GM18508 (cell line): Measurements from ENCODE around the gene KRTAP4-12.
"Not testable (repeated sequence)": the region's sequence is repeated elsewhere in the genome, so short reads cannot be mapped to it uniquely, and the experiment has no call there.

ENCODE experiments used
- ATAC-seq: cut with Tn5 transposase; IDR thresholded peaks from one replicate; pipeline ENCODE4 v1.9.1; 2021; ENCODE audit warnings: moderate number of reproducible peaks; ENCODE audit not compliant: insufficient read depth, unreplicated experiment

The KRTAP4-12 gene

GRCh38 chr17:41127371-41127770 lies 3.4 kb upstream of the KRTAP4-12 start:
- no peak for ATAC-seq

GRCh38 chr17:41126412-41126811 lies 2.4 kb upstream of the KRTAP4-12 start:
- ATAC-seq: no peak

- no peak for ATAC-seq
Measured at GRCh38 chr17:41125064-41125463, 1.1 kb upstream of the KRTAP4-12 start.

GRCh38 chr17:41123292-41123990 lies 541 bp downstream of the KRTAP4-12 start:
- ATAC-seq: not testable (repeated sequence)

GRCh38 chr17:41121742-41122141 lies 2.2 kb downstream of the KRTAP4-12 start:
- no peak for ATAC-seq

GRCh38 chr17:41119696-41120690 lies 4.0 kb downstream of the KRTAP4-12 start:
- ATAC-seq: not testable (repeated sequence)

GRCh38 chr17:41118721-41119120 lies 5.3 kb downstream of the KRTAP4-12 start:
- ATAC-seq: no peak

- ATAC-seq: not testable (repeated sequence)
Measured at GRCh38 chr17:41117846-41118386, 6.1 kb downstream of the KRTAP4-12 start, which contains the start of gene KRTAP4-11. Gene KRTAP4-11 (minus strand): TSS chr17:41118373. CDS start chr17:41118315, 58 bp downstream.

GRCh38 chr17:41116297-41116696 lies 7.7 kb downstream of the KRTAP4-12 start:
- ATAC-seq: no peak

GRCh38 chr17:41111151-41111885 lies 12.7 kb downstream of the KRTAP4-12 start:
- no peak for ATAC-seq

- not testable (repeated sequence) for ATAC-seq
Measured at GRCh38 chr17:41108728-41109386, 15.1 kb downstream of the KRTAP4-12 start.

- ATAC-seq: no peak
Measured at GRCh38 chr17:41107941-41108450, 16.0 kb downstream of the KRTAP4-12 start.

GRCh38 chr17:41105347-41105746 lies 18.6 kb downstream of the KRTAP4-12 start, which contains the start of gene KRTAP4-9:
Gene KRTAP4-9 (plus strand): TSS chr17:41105389. CDS start chr17:41105389, 0 bp downstream.
- ATAC-seq: not testable (repeated sequence)

GRCh38 chr17:41104386-41105038 lies 19.5 kb downstream of the KRTAP4-12 start:
- not testable (repeated sequence) for ATAC-seq

- no peak for ATAC-seq
Measured at GRCh38 chr17:41103896-41104295, 20.1 kb downstream of the KRTAP4-12 start.

- no peak for ATAC-seq
Measured at GRCh38 chr17:41101586-41102259, 22.3 kb downstream of the KRTAP4-12 start, which contains the start of gene KRTAP4-16. Gene KRTAP4-16 (minus strand): TSS chr17:41102209. CDS start chr17:41102209, 0 bp downstream.

- not testable (repeated sequence) for ATAC-seq
Measured at GRCh38 chr17:41099682-41100480, 24.1 kb downstream of the KRTAP4-12 start.
